Measurements from ENCODE around the gene MAP2K5.

DNA sequence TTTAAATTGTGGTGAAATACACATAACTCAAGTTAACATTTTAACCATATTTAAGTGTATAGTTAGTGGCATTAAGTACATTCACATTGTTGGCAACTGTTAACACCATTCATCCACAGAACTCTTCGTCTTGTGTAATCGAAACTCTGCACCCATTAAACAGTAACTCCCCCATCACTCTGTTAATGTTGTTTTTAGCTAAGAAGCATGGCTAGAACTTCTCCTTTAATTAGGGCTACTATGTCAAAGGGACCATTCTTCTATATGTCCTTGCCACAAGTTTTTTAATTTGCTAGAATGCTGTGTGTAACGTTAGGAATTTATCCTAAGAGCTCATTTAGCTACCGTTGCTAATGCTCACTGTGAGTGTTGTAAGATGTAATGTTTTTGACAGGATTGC lies 60.6 kb downstream of the MAP2K5 start:
- no peak for TF ChIP-seq EZH2phosphoT487 (IDR thresholded peaks at IDR 0.05; ENCODE audit: low read length)
- TF ChIP-seq, protein P1, sequence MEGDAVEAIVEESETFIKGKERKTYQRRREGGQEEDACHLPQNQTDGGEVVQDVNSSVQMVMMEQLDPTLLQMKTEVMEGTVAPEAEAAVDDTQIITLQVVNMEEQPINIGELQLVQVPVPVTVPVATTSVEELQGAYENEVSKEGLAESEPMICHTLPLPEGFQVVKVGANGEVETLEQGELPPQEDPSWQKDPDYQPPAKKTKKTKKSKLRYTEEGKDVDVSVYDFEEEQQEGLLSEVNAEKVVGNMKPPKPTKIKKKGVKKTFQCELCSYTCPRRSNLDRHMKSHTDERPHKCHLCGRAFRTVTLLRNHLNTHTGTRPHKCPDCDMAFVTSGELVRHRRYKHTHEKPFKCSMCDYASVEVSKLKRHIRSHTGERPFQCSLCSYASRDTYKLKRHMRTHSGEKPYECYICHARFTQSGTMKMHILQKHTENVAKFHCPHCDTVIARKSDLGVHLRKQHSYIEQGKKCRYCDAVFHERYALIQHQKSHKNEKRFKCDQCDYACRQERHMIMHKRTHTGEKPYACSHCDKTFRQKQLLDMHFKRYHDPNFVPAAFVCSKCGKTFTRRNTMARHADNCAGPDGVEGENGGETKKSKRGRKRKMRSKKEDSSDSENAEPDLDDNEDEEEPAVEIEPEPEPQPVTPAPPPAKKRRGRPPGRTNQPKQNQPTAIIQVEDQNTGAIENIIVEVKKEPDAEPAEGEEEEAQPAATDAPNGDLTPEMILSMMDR (IDR thresholded peaks at IDR 0.05; ENCODE audit: low read length): no peak
- TF ChIP-seq EZH2 (optimal IDR thresholded peaks at IDR 0.05; ENCODE audit: low read depth, low read length): no peak

All from MM.1S (cell line).